NCI-H82 treated with DMSO at 0.1 percent for 48 hours (cell line): Measurements from ENCODE around the gene VENTX.

Source experiments
- DNase-seq: peaks from one replicate; lab custom pipeline; 2025; ENCODE audit not compliant: unreplicated experiment; lab: John Stamatoyannopoulos, UW

VENTX gene

GRCh38 chr10:133271521-133272300, 34.1 kb downstream of the VENTX start:
- no peak for DNase-seq

GRCh38 chr10:133272301-133272963, 34.8 kb downstream of the VENTX start:
- no peak for DNase-seq

DNA sequence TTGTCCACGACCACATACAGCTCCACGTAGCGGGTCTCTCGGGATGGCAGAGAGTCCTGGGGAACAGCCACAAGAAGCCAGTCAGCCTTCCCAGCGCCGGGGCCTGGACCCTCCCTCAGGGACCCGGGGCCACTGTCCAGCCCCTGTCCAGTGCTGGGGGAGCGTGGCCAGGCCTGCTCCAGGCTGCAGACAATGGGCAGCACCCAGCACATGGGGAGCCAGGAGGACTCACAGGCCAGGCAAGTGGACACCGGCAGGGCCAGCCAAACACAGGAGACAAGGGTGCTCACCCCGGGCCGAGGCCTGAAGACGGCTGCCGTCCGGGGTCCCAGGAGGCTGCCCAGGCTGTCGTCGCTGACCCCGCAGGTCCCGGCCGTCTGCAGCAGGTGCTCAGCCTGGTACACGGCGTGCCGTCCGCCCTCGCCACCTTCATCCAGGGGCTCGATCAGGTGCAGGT, 35.3 kb downstream of the VENTX start:
- DNase-seq = no peak

GRCh38 chr10:133273534-133274143, 36.0 kb downstream of the VENTX start:
- no peak for DNase-seq

DNA sequence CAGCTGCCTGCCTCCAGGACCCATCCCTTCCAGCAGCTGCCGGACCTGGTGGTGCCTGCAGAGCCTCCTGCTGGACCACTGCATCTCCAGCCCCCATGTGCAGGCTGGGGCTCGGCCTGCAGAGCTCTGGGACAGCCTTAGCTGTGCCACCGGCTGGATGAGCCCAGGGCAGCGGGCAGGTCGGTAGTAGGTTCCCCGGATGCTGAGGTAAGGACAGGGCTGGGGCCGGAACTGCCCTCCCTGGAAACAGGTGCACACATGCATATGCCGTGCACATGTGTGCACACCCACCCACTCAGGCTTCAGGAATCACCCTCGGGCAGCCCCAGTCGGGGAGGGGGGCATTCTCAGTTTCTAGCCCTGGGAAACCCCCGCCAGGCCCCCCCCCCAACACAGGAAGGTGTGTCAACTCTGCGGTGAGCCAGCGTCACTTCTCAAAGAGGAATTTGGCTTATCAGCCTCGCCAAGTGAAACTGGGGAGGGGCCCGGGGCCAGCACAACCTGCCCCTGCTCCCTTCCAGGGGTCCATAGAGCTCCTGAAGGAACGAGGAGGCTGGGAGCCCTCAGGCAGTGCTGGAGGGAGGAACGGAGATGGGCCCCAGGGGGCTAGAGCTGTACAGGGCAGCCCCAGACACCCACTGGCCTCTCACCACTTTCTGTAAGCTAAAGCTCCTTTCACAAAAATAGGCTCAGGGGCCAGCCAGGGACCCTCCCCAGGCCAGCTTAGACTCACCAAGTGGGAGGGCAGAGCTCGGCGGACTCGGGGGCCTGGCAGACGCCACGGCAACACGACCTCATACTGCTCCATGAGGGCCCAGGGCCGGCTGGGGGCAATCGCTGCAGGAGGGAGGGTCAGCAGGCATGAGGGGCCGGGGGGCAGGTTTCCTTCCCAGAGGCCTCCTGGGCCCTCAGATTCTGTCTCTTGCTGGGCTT, 37.4 kb downstream of the VENTX start:
- DNase-seq = no peak

- no peak for DNase-seq
Observed at GRCh38 chr10:133275684-133276092, 38.0 kb downstream of the VENTX start.

DNA sequence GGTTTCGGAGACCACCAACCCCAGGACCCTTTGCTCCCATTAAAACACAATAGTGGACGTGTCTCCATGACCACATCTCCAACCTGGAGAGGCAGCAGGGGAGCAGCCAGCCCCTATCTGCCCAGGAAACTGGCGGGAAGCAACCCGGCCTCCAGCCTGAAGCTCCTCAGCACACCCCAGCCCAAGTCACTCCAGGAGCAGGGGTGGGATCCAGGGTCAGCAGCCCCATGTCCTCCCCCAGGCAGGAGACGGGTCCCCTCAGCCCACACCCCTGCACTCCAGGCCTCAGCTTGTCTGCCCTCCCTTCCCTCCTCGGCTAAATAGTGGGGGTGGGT, 38.4 kb downstream of the VENTX start:
- no peak for DNase-seq

DNA sequence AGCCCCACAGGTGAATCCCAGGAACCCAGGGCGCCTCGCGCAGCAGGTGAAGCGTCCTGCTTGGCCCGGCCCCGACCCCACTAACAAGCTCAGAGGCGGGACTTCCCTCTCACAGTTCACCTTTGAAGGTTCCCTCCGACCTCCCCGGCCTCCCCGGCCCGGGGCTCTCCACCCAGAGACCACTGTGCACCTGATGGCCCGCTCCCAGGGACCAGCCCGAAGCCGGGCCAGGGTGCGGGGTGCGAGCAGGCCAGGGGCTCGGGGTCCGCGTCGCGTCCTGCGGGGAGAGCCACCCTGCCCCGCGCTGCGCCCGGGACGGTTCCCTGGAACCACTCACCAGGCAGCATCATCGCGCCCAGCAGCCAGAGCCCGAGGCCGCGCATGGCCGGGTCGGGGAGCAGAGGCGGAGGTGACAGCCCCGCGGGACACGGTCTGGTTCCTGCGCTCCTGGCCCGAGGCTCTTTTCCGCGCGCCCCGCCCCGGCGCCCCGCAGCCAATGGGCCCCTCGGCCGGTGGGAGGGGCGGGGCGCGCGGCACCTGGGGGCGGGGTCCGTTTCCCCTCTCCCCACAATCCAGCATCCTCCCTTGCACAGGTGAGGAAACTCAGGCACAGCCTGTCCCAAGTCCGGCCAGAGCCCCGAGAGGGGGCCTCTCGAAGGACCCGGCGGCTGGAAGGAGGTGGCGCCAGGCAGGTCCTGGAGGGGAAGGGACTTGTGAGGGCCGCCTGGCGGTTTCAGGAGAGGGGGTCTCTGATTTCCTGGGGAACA, 39.0 kb downstream of the VENTX start, which contains the start of gene ADAM8:
TSS of gene ADAM8 (minus strand) at position 434 of the 767 bp plus-strand sequence. CDS start at position 383, 51 bp downstream.
- DNase-seq = no peak

GRCh38 chr10:133277277-133277992, 39.8 kb downstream of the VENTX start:
- DNase-seq = no peak

DNA sequence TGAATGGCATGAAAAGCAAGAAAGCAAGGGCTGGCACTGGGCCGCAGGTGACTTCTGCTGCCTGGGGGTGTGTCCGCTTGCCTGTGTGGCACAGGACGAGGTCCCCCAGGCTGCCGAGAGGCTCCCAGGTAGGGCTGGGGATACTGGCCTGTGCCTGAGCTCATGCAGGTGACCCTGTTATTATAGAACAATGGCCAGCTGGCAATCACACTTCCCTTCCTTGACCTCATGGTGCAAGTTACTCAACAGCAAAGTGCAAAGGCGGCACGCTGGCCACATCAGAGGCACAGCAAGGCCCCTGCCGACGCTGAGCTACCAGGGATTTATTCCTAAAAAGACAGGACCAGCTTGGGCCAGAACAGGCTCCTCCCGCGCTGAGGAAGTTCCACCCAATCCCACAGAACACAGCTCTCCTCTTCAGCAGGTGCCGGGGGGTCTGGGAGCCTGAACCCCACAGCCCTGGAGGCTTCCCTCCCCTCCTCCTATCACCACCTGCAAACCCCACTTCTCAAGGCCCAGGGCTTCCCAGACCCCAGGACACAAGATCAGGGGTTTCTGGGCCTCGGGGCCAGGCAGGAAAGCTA, 40.4 kb downstream of the VENTX start:
- no peak for DNase-seq

- DNase-seq = no peak
Observed at GRCh38 chr10:133278577-133279265, 41.1 kb downstream of the VENTX start.

DNA sequence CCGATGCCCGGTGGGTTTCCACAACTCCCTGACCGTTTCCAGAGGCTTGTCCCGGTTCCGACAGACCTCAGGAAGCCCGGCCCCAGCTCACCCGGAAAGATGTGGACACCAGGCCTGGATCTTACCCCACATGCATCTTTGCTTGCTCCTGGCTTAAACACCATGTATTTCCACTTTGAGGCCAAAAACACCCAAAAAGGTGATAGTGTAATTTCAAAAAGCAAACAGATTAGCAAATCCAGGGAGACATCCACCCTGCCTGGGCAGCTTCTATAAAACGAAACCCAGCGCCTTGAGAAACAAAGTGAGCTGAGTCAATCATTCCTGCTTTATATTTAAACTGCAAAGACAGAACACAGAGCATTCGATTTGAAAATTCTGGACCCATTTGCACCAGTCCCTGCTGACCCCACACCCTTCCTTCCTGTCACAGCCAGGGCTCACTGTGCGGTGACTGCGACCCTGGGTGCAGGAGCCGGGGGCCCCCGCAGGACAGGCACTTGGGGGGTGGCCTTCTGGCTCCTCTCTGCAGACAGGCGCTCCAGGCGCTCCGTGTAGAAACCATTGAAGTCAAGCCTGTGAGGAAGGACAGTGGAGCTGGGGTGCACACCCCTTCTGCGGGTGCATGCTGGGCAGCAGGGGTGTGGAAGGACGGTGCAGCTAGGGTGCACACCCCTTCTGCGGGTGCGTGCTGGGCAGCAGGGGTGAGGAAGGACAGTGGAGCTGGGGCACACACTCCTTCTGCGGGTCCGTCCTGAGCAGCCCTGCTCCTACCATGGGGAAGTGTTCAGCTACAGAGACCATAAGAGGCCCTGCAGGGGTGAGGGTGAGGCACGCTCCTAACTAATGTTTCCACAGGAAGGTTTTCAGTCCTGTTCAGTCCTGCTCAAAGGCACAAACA, 41.9 kb downstream of the VENTX start:
- DNase-seq = no peak

GRCh38 chr10:133280391-133281059, 42.9 kb downstream of the VENTX start:
- no peak for DNase-seq

- DNase-seq = no peak
Observed at GRCh38 chr10:133281084-133281483, 43.4 kb downstream of the VENTX start.

GRCh38 chr10:133281628-133282372, 44.1 kb downstream of the VENTX start:
- DNase-seq = no peak

DNA sequence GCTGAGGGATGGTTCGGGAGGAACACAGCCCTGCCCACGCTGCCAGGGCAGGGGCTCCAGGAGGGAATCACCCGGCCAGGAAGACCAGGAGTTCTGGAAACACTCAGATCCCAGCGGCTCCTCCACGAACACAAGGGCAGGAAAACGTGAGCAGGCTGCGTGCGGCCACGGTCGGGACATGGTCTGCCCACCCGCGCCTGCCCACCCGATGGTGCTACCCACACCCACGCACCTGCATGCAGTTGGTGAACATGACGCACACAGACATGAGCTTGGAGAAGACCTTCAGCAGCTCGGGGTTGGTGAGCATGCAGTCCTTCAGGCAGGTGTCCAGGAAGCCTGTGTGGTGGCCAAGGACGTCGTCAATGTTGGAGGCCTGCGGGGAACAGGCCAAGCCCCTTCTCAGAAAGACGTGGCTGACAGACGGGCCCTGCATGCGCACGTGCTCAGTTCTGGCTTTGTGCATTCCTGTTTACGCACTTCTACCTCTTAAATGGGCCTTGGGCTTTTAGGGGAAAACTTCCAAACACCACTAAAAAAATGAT, 45.3 kb downstream of the VENTX start:
- no peak for DNase-seq
